Osteocyte (in vitro differentiated cells): Measurements from ENCODE around the gene BYSL. TPM values are rescaled to one million over a fixed set of nuclear protein-coding genes. Genes with fewer than 3 reads are reported as not detected.

Experiments used
- DNase-seq: peaks from one replicate; pipeline ENCODE4 v3.0.0; 2021; ENCODE audit warnings: mixed read lengths; ENCODE audit not compliant: unreplicated experiment; ENCODE audit errors: extremely low spot score
- H3K27ac Mint-ChIP-seq: one replicate; pipeline ENCODE4 v1.8.0; 2021; ENCODE audit warnings: mild to moderate bottlenecking, mixed read lengths; ENCODE audit not compliant: unreplicated experiment
- H3K27me3 Mint-ChIP-seq: one replicate; pipeline ENCODE4 v1.8.0; 2021; ENCODE audit warnings: mixed read lengths; ENCODE audit not compliant: unreplicated experiment
- H3K36me3 Mint-ChIP-seq: one replicate; pipeline ENCODE4 v1.8.0; 2021; ENCODE audit warnings: mixed read lengths; ENCODE audit not compliant: unreplicated experiment
- H3K4me1 Mint-ChIP-seq: one replicate; pipeline ENCODE4 v1.8.0; 2021; ENCODE audit warnings: mixed read lengths; ENCODE audit not compliant: unreplicated experiment
- H3K4me3 Mint-ChIP-seq: one replicate; pipeline ENCODE4 v1.8.0; 2021; ENCODE audit warnings: mild to moderate bottlenecking, moderate library complexity, mixed read lengths; ENCODE audit not compliant: unreplicated experiment
- H3K9me3 Mint-ChIP-seq: one replicate; pipeline ENCODE4 v1.8.0; 2021; ENCODE audit warnings: mixed read lengths; ENCODE audit not compliant: unreplicated experiment
- CTCF ChIP-seq: fragments of 200-600 bp; sonication (generic); IDR thresholded peaks from 2 replicates; pipeline ENCODE4 v1.5.0; 2021; ENCODE audit warnings: antibody characterized with exemption, mild to moderate bottlenecking, moderate library complexity
- total RNA-seq: library from RNA; stranded (reverse); gene quantifications from 2 replicates; pipeline ENCODE4 v1.2.1, GENCODE V29; 2021

Gene BYSL
- total RNA-seq, 1 donor from 2014 or later = 22.7 TPM

- no peak for TF ChIP-seq CTCF
- H3K9me3 Mint-ChIP-seq = no peaks in the 10 kb centered on the region
- no peak overlapping the region for H3K27ac Mint-ChIP-seq
- no peak overlapping the region for H3K4me3 Mint-ChIP-seq
- H3K36me3 Mint-ChIP-seq = peaks cover 10% of the 10 kb centered on the region
- peaks cover 15% of the 10 kb centered on the region for H3K4me1 Mint-ChIP-seq
- DNase-seq = no peak
- H3K27me3 Mint-ChIP-seq = no peaks in the 10 kb centered on the region
Measured at GRCh38 chr6:41964201-41964887, 43.0 kb downstream of the BYSL start.

GRCh38 chr6:41965429-41966213 is 44.3 kb downstream of the BYSL start:
- Mint-ChIP-seq H3K27ac (no peak overlapping the region), H3K9me3 (no peaks in the 10 kb centered on the region), H3K36me3 (peaks cover 10% of the 10 kb centered on the region), H3K27me3 (no peaks in the 10 kb centered on the region), H3K4me3 (no peak overlapping the region), H3K4me1 (peaks cover 21% of the 10 kb centered on the region)
- no peak for TF ChIP-seq CTCF
- no peak for DNase-seq

GRCh38 chr6:41966214-41966920 is 45.1 kb downstream of the BYSL start:
- H3K27ac Mint-ChIP-seq = no peak overlapping the region
- no peak overlapping the region for H3K4me3 Mint-ChIP-seq
- H3K36me3 Mint-ChIP-seq = peaks cover 10% of the 10 kb centered on the region
- no peak for TF ChIP-seq CTCF
- no peaks in the 10 kb centered on the region for H3K27me3 Mint-ChIP-seq
- no peak for DNase-seq
- peaks cover 27% of the 10 kb centered on the region for H3K4me1 Mint-ChIP-seq
- H3K9me3 Mint-ChIP-seq = no peaks in the 10 kb centered on the region

GRCh38 chr6:41966961-41967311 is 45.6 kb downstream of the BYSL start:
- H3K4me3 Mint-ChIP-seq = no peak overlapping the region
- H3K9me3 Mint-ChIP-seq = no peaks in the 10 kb centered on the region
- TF ChIP-seq CTCF = no peak
- DNase-seq = no peak
- H3K4me1 Mint-ChIP-seq = peaks cover 27% of the 10 kb centered on the region
- no peak overlapping the region for H3K27ac Mint-ChIP-seq
- H3K27me3 Mint-ChIP-seq = no peaks in the 10 kb centered on the region
- peaks cover 10% of the 10 kb centered on the region for H3K36me3 Mint-ChIP-seq
